NB4 (cell line): ENCODE results near the gene CDH16.

Source experiments
- DNase-seq: peaks from one replicate; pipeline ENCODE4 v3.0.0; 2010; ENCODE audit warnings: low read depth
- H3K4me3 ChIP-seq: one replicate; pipeline ENCODE4 v1.5.1; 2011; ENCODE audit warnings: mild to moderate bottlenecking, low read depth, low read length, moderate library complexity
- MYC ChIP-seq: IDR thresholded peaks from 2 replicates; pipeline ENCODE4 v1.6.1; 2011; ENCODE audit warnings: low read depth, low read length
- POLR2A ChIP-seq: IDR thresholded peaks from 2 replicates; pipeline ENCODE4 v1.6.1; 2011; ENCODE audit warnings: mild to moderate bottlenecking; ENCODE audit not compliant: insufficient read length; ENCODE audit errors: extremely low read depth
- TF ChIP-seq, protein P1 (sequence below): IDR thresholded peaks from 2 replicates; pipeline ENCODE4 v1.6.1; 2011; ENCODE audit warnings: low read depth, low read length
- TF ChIP-seq, protein P2 (sequence below): IDR thresholded peaks from one replicate; pipeline ENCODE4 v1.5.1; 2012; ENCODE audit warnings: low read depth, low read length

CDH16 gene

GRCh38 chr16:66944054-66944441, 25.4 kb upstream of the CDH16 start:
- TF ChIP-seq, protein P1, sequence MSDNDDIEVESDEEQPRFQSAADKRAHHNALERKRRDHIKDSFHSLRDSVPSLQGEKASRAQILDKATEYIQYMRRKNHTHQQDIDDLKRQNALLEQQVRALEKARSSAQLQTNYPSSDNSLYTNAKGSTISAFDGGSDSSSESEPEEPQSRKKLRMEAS: no peak
- no peak overlapping the region for H3K4me3 ChIP-seq

GRCh38 chr16:66943426-66944053, 24.9 kb upstream of the CDH16 start:
- H3K4me3 ChIP-seq: no peak overlapping the region
- TF ChIP-seq, protein P1: no peak
- TF ChIP-seq, protein P2, sequence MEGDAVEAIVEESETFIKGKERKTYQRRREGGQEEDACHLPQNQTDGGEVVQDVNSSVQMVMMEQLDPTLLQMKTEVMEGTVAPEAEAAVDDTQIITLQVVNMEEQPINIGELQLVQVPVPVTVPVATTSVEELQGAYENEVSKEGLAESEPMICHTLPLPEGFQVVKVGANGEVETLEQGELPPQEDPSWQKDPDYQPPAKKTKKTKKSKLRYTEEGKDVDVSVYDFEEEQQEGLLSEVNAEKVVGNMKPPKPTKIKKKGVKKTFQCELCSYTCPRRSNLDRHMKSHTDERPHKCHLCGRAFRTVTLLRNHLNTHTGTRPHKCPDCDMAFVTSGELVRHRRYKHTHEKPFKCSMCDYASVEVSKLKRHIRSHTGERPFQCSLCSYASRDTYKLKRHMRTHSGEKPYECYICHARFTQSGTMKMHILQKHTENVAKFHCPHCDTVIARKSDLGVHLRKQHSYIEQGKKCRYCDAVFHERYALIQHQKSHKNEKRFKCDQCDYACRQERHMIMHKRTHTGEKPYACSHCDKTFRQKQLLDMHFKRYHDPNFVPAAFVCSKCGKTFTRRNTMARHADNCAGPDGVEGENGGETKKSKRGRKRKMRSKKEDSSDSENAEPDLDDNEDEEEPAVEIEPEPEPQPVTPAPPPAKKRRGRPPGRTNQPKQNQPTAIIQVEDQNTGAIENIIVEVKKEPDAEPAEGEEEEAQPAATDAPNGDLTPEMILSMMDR: no peak
- TF ChIP-seq POLR2A: no peak
- TF ChIP-seq MYC: no peak
- DNase-seq: no peak

More at GRCh38 chr16:66944054-66944441, 25.4 kb upstream of the CDH16 start:
- no peak for DNase-seq

GRCh38 chr16:66942981-66943380, 24.3 kb upstream of the CDH16 start:
- H3K4me3 ChIP-seq: no peak overlapping the region
- no peak for DNase-seq
- TF ChIP-seq, protein P2: no peak
- TF ChIP-seq POLR2A (no peak), MYC (no peak)
- TF ChIP-seq, protein P1: no peak

DNA sequence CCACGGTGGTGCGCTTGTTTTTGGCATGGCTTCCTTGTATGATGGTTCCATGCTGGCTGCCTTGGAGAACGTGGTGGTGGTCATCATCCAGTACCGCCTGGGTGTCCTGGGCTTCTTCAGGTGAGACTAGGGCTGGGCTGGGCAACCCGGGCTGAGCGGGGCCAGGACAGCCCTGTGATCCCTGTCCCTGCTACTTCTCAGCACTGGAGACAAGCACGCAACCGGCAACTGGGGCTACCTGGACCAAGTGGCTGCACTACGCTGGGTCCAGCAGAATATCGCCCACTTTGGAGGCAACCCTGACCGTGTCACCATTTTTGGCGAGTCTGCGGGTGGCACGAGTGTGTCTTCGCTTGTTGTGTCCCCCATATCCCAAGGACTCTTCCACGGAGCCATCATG, 21.6 kb upstream of the CDH16 start:
- H3K4me3 ChIP-seq: no peak overlapping the region
- no peak for DNase-seq
- TF ChIP-seq MYC (no peak), POLR2A (no peak)
- TF ChIP-seq, protein P2: no peak
- TF ChIP-seq, protein P1: no peak

DNA sequence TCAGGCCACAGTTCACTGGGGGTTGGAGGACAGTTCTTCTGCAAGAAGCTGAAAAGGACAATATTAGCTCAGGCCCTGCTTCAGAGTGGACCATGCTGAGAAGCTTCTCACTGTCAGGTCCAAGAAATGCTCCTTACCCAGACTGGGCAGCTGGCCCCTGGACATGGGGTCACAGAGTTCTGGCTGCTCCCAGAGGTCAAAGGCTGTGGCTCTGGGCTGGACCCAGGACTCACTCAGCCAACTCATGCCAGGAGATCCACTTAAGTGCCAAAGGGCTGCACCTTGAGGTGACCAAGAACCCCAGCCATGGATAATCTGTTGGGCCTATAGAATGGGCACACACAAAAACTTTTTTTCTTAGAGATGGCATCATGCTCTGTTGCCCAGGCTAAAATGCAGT, 20.7 kb upstream of the CDH16 start:
- H3K4me3 ChIP-seq: no peak overlapping the region
- TF ChIP-seq, protein P2: no peak
- TF ChIP-seq, protein P1: no peak
- no peak for TF ChIP-seq POLR2A
- TF ChIP-seq MYC: no peak
- no peak for DNase-seq

DNA sequence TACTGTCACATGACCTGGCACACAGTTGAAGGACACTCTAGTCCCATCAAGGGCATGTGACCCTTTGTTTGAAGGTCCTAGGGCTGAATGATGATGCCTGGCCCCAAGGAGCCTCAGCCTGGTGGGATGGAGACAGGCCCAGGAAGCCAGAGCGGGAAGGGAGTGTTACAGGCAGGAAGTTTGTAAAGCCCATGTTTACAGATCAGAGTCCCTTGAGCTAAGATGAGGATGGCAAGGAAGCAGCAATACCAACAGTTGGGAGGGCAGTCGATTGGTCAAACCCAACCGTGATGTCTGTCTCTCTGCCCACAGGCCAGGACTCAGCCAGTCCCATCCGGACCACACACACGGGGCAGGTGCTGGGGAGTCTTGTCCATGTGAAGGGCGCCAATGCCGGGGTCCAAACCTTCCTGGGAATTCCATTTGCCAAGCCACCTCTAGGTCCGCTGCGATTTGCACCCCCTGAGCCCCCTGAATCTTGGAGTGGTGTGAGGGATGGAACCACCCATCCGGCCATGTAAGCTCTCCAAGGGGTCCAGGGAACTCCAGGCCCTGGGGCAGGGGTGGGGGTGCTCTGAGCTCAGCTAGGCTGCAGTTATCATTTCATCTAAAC, 19.1 kb upstream of the CDH16 start:
- H3K4me3 ChIP-seq: no peak overlapping the region
- TF ChIP-seq, protein P2: no peak
- TF ChIP-seq MYC (no peak), POLR2A (no peak)
- TF ChIP-seq, protein P1: no peak
- no peak for DNase-seq
